Activated T-helper 1 cell treated with anti-CD3 and anti-CD28 coated beads, Interleukin-12 subunit alpha, Interleukin-12 subunit beta, Interleukin-2, Interleukin-4 antibody, amounts not matched to agents 30 ng/mL and 10 ng/mL and 1 ng/mL, durations not matched to agents 14 hours and 24 hours and 36 hours (primary cell): Measurements from ENCODE around the gene MYZAP. TPM values are rescaled to one million over a fixed set of nuclear protein-coding genes. Genes with fewer than 3 reads are reported as not detected.

Experiments
- DNase-seq: peaks from one replicate; pipeline ENCODE4 v3.0.0; 2021; ENCODE audit warnings: low spot score
- H3K27ac Mint-ChIP-seq: one replicate; pipeline ENCODE4 v1.8.0; 2021; ENCODE audit warnings: mild to moderate bottlenecking, mixed read lengths
- H3K27me3 Mint-ChIP-seq: one replicate; pipeline ENCODE4 v1.8.0; 2022; ENCODE audit warnings: mild to moderate bottlenecking, moderate library complexity, mixed read lengths; ENCODE audit not compliant: insufficient read depth
- H3K36me3 Mint-ChIP-seq: one replicate; pipeline ENCODE4 v1.8.0; 2021; ENCODE audit warnings: low read depth, mixed read lengths
- H3K4me1 Mint-ChIP-seq: one replicate; pipeline ENCODE4 v1.8.0; 2021; ENCODE audit warnings: low read depth, mixed read lengths
- H3K4me3 Mint-ChIP-seq: one replicate; pipeline ENCODE4 v1.8.0; 2021; ENCODE audit warnings: mild to moderate bottlenecking, moderate library complexity, mixed read lengths
- H3K9me3 Mint-ChIP-seq: one replicate; pipeline ENCODE4 v1.8.0; 2021; ENCODE audit warnings: mixed read lengths
- intact Hi-C: fragments of 100-400 bp; cut with micrococcal nuclease; formaldehyde crosslinking; loops from one replicate; pipeline ENCODE4 v1.15.1; 2024
- total RNA-seq: library from RNA; stranded (reverse); gene quantifications from 2 replicates; pipeline ENCODE4 v1.2.3, GENCODE V29; 2022

The MYZAP gene
- total RNA-seq, 1 donor from 2014 or later: not detected

GRCh38 chr15:57665194-57665593 lies 73.5 kb downstream of the MYZAP start:
- intact Hi-C loops: no loop called here
- Mint-ChIP-seq H3K36me3 (no peaks in the 10 kb centered on the region), H3K9me3 (no peaks in the 10 kb centered on the region), H3K4me3 (no peak overlapping the region), H3K27ac (no peak overlapping the region), H3K4me1 (no peaks in the 10 kb centered on the region), H3K27me3 (peaks cover 31% of the 10 kb centered on the region)
- DNase-seq: no peak

GRCh38 chr15:57665939-57666338 lies 74.2 kb downstream of the MYZAP start:
- H3K4me3 Mint-ChIP-seq: no peak overlapping the region
- H3K27me3 Mint-ChIP-seq: peaks cover 30% of the 10 kb centered on the region
- H3K4me1 Mint-ChIP-seq: no peaks in the 10 kb centered on the region
- intact Hi-C loops: no loop called here
- DNase-seq: no peak
- H3K36me3 Mint-ChIP-seq: no peaks in the 10 kb centered on the region
- H3K9me3 Mint-ChIP-seq: no peaks in the 10 kb centered on the region
- H3K27ac Mint-ChIP-seq: no peak overlapping the region

GRCh38 chr15:57667171-57667849 lies 75.6 kb downstream of the MYZAP start:
- peaks cover 34% of the 10 kb centered on the region for H3K27me3 Mint-ChIP-seq
- DNase-seq: no peak
- H3K9me3 Mint-ChIP-seq: no peaks in the 10 kb centered on the region
- H3K4me3 Mint-ChIP-seq: no peak overlapping the region
- H3K4me1 Mint-ChIP-seq: no peaks in the 10 kb centered on the region
- no peaks in the 10 kb centered on the region for H3K36me3 Mint-ChIP-seq
- intact Hi-C loops: no loop called here
- H3K27ac Mint-ChIP-seq: no peak overlapping the region

DNA sequence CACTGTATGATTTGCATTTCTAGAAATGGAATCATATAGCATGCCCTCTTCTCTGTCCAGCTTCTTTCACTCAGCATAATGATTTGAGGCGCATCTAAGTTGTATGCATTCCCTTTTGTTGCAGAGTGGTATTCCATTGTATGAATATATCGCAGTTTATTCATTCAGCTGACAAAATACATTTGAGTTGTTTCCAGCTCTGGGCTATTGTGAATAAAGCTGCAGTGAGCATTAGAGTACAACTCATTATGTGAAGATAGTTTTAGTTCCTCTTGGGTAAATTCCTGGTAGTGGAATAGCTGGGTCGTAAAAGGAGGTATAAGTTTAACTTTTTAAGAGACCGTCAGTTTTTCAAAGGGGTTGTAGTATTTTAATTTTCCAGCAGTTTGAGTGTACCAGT lies 76.3 kb downstream of the MYZAP start:
- Mint-ChIP-seq H3K27ac (no peak overlapping the region), H3K4me3 (no peak overlapping the region), H3K27me3 (peaks cover 33% of the 10 kb centered on the region), H3K9me3 (no peaks in the 10 kb centered on the region), H3K36me3 (no peaks in the 10 kb centered on the region), H3K4me1 (no peaks in the 10 kb centered on the region)
- intact Hi-C loops: no loop called here
- no peak for DNase-seq

DNA sequence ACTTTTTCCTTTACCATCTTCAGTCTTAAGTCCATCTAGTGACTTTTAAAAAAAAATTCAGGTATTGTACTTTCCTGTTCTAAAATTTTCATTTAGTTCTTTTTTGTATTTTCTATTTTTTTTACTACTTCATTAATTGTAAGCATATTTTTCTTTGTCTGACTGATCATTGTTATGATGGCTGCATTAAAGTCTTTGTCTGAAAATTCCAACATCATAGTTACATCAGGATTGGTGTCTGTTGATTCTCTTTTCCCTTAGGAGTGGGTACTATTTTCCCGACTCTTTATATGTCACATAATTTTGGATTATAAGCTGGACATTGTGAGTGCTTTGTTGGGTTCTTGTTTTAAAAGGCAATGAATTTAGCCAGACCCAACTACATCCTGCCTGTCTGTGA lies 79.9 kb downstream of the MYZAP start:
- no peak for DNase-seq
- Mint-ChIP-seq H3K27ac (no peak overlapping the region), H3K4me3 (no peak overlapping the region), H3K27me3 (peaks cover 36% of the 10 kb centered on the region), H3K4me1 (no peaks in the 10 kb centered on the region), H3K36me3 (no peaks in the 10 kb centered on the region), H3K9me3 (no peaks in the 10 kb centered on the region)
- intact Hi-C loops: no loop called here

GRCh38 chr15:57675481-57676181 lies 83.9 kb downstream of the MYZAP start:
- intact Hi-C loops: no loop called here
- Mint-ChIP-seq H3K4me3 (no peak overlapping the region), H3K9me3 (no peaks in the 10 kb centered on the region), H3K27me3 (peaks cover 24% of the 10 kb centered on the region), H3K36me3 (no peaks in the 10 kb centered on the region), H3K4me1 (peaks cover 7% of the 10 kb centered on the region), H3K27ac (no peak overlapping the region)
- no peak for DNase-seq

DNA sequence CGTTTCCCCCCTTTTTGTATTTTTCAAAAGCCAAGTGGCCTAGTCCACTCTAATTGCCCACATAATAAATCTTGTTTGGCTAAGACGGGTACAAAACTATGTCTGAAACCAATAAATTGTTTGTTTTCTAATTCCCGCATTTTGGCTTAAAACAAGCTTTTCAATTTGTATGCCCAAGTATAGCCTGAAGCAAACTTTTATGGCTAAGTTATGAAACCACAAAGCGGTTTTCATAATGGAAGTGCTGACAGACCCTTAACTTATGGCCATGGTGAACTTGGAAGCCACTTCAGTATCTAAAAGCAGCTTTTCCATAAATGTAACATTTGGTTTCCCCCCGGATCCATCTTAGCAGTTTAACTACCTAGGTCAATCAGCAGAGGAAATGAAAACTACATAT lies 84.9 kb downstream of the MYZAP start:
- intact Hi-C loops: no loop called here
- H3K27me3 Mint-ChIP-seq: peaks cover 18% of the 10 kb centered on the region
- H3K27ac Mint-ChIP-seq: no peak overlapping the region
- peaks cover 15% of the 10 kb centered on the region for H3K4me1 Mint-ChIP-seq
- no peak for DNase-seq
- H3K36me3 Mint-ChIP-seq: no peaks in the 10 kb centered on the region
- H3K4me3 Mint-ChIP-seq: no peak overlapping the region
- H3K9me3 Mint-ChIP-seq: no peaks in the 10 kb centered on the region

DNA sequence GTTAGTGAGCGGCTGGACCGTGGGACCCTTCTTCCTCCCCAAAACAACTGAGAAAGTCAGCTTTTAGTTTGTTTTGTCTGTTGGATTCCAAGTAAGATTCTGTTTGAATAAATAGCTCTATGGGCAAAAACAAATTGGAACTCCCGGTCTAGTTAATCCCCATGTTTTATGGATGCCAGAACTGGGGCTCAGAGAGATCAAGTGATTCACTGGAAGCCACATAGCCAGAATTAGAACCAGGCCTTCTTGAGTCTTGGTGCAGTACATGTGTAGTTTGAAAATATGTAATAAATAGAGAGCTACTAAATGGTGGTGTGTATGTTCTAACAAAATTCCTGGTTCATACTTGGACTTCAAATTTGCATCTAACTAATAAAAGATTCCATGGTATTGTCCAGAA lies 85.5 kb downstream of the MYZAP start:
- Mint-ChIP-seq H3K36me3 (no peaks in the 10 kb centered on the region), H3K9me3 (no peaks in the 10 kb centered on the region), H3K4me1 (peaks cover 15% of the 10 kb centered on the region), H3K27ac (no peak overlapping the region), H3K27me3 (peaks cover 12% of the 10 kb centered on the region), H3K4me3 (no peak overlapping the region)
- intact Hi-C loops: no loop called here
- no peak for DNase-seq

DNA sequence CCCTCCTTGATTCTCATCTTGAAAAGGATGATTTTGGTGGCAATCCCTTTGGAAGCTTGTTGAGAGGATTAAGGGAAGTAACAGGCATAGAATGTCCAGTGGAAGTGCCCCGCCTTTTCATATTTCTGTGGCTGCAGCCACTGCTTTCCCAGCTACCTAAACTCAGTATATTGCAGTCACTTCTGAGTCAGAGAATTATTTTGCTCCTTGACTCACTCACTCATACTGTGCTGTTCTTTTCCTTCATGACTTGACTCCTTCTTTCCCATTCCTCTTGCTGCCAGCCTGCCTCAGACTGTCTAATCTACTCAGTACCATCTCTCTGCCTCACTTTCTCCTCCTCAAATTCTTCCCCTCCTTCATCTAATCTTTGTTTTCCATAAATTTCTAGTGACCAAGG lies 88.3 kb downstream of the MYZAP start:
- no peak for DNase-seq
- H3K27ac Mint-ChIP-seq: no peak overlapping the region
- intact Hi-C loops: no loop called here

DNA sequence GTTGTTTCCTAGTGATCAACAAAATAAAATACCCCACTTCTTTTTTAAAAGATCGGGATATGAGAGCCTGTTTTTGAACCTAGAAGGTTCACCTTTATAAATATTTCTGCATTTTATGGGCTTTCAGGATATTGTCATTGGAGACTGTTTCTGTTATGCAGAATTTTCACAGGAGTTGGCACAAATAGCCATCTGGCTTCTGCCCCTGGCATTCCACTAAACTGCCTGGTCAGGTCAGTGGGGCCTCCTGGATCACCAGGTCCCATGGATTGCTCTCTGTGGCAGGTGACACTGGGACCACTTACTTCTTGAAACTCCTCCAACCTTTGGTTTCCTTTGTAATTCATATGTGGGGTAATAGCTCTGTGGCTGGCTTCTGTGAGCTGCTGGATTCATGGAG lies 89.3 kb downstream of the MYZAP start:
- intact Hi-C loops: no loop called here
- no peaks in the 10 kb centered on the region for H3K9me3 Mint-ChIP-seq
- DNase-seq: no peak
- H3K27me3 Mint-ChIP-seq: no peaks in the 10 kb centered on the region
- no peak overlapping the region for H3K27ac Mint-ChIP-seq
- peaks cover 15% of the 10 kb centered on the region for H3K4me1 Mint-ChIP-seq
- no peak overlapping the region for H3K4me3 Mint-ChIP-seq
- H3K36me3 Mint-ChIP-seq: no peaks in the 10 kb centered on the region

More for the DNA sequence above, 88.3 kb downstream of the MYZAP start:
- Mint-ChIP-seq H3K36me3 (no peaks in the 10 kb centered on the region), H3K4me1 (peaks cover 15% of the 10 kb centered on the region), H3K4me3 (no peak overlapping the region), H3K9me3 (no peaks in the 10 kb centered on the region), H3K27me3 (peaks cover 5% of the 10 kb centered on the region)

DNA sequence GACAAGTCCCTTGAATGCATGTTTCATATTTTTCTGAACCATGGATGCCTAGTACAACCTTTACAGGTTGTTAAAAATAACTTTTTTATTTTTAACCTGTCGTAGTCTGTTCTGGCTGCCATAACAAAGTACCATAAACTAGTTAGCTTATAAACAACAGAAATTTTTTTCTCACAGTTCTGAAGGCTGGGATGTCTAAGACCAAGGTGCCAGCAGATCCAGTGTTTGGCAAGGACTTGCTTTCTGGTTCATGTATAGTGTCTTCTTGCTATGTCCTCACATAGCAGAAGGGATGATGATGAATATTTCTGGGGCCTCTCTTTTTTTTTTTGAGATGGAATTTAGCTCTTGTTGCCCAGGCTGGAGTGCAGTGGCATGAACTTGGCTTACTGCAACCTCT lies 91.8 kb downstream of the MYZAP start:
- Mint-ChIP-seq H3K4me1 (peaks cover 15% of the 10 kb centered on the region), H3K9me3 (no peaks in the 10 kb centered on the region)

GRCh38 chr15:57684491-57685151 lies 92.9 kb downstream of the MYZAP start:
- no peak overlapping the region for H3K4me3 Mint-ChIP-seq
- intact Hi-C loops: no loop called here
- H3K4me1 Mint-ChIP-seq: peaks cover 15% of the 10 kb centered on the region
- H3K36me3 Mint-ChIP-seq: no peaks in the 10 kb centered on the region
- H3K27me3 Mint-ChIP-seq: no peaks in the 10 kb centered on the region
- H3K9me3 Mint-ChIP-seq: no peaks in the 10 kb centered on the region
- DNase-seq: no peak
- no peak overlapping the region for H3K27ac Mint-ChIP-seq

More for the DNA sequence above, 91.8 kb downstream of the MYZAP start:
- Mint-ChIP-seq H3K4me3 (no peak overlapping the region), H3K27me3 (no peaks in the 10 kb centered on the region), H3K36me3 (no peaks in the 10 kb centered on the region), H3K27ac (no peak overlapping the region)
- intact Hi-C loops: no loop called here
- no peak for DNase-seq

DNA sequence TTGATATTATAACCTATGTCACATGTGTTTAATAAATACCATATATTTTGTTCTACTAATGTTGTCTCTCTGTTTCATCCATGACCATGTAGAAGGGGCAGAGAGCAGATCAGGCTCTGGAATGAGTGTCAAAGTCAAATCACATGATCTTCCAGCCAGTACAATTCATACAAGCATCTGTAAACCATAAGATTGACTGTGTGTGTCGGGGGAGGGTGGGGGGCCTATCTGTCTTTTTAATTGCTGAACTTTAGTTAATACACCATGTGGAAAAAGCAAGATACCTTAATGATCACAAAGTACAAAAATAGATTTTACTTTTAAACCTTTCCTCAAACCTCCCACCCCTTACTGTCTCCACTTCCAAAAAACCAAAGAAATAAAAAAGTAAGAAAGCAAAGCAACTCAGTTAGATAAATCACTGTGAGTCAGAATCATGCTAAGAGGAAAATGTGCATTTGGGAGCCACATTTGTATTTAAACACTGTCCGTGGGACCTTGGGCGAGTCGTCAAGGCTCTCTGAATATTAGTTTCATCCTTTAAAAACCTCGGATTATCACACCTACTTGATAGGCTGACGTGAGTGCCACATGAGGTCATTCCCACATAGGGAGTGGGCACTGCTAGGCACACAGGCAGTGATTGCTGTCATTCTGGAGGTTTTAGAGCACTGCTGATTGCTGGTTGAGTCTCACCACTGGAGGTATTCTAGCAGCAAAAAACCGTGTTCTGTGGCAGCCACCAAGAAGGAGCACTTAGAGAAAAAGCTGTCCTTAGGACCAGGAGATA lies 93.8 kb downstream of the MYZAP start:
- H3K36me3 Mint-ChIP-seq: no peaks in the 10 kb centered on the region
- H3K27me3 Mint-ChIP-seq: no peaks in the 10 kb centered on the region
- no peaks in the 10 kb centered on the region for H3K9me3 Mint-ChIP-seq
- H3K4me1 Mint-ChIP-seq: peaks cover 9% of the 10 kb centered on the region
- no peak overlapping the region for H3K4me3 Mint-ChIP-seq
- DNase-seq: no peak
- H3K27ac Mint-ChIP-seq: no peak overlapping the region
- intact Hi-C loops: no loop called here
